HG02981 (cell line): ENCODE measurements around the gene ARID2.

ENCODE experiments used
- ATAC-seq: cut with Tn5 transposase; IDR thresholded peaks from one replicate; pipeline ENCODE4 v1.9.1; 2021; ENCODE audit warnings: mild to moderate bottlenecking, moderate library complexity; ENCODE audit not compliant: unreplicated experiment

The ARID2 gene

DNA sequence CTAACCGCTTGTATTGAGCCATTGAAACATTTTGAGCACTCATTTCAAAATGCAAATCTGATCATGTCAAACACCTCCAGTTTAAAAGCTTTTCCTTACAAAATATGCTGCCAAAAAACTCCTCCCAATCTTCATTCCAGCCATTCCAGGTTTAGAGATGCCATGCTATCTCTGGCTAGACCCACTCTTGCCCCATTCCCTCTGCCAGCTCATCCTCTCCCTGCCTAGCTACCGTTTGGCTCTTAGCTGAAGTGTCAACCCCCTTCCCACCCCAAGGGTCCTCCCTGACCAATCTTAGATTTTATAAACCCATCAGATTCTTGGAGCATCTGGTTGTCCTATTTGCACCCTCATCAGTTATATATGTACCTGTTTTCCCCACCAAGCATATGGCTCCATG lies 185.9 kb downstream of the ARID2 start:
- no peak for ATAC-seq

DNA sequence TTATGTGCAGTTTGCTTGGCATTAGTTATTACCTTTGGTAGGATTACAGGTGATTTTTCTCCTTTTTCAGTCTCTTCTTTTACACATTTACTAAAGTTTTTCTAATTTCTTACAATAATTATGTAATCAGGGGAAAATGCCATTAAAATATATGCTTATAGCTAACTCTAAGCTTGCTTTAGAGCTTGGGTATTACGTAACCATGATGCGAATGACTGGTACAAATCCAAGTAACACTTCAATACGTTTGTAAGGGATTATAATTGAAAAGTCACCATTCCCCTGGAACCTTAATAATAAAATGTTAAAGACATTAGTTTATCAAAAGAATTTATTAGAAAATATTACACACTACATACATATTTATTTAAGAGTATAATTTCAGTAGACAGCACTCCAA lies 189.3 kb downstream of the ARID2 start:
- no peak for ATAC-seq

- no peak for ATAC-seq
Observed at GRCh38 chr12:45928309-45928708, 198.8 kb downstream of the ARID2 start.

- ATAC-seq: no peak
Observed at GRCh38 chr12:45930369-45930768, 200.9 kb downstream of the ARID2 start.

DNA sequence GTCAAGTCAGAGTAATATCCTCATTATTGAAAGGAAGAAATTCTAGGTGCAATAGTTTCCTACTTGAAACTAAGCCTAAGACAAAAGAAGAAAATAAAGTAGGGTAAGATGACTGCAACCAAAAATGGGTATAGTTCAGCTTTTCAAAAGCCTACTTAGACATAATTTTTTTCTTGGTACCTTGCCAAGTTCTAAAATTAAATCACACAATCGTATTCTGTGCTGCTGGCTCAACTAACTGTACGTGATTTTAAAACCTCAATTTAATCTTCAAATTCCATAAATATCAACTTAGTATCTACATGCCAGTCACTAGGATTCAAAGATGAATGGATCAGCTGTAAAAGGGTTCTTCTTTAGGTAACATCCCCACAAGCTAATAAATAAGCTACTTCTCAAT lies 204.0 kb downstream of the ARID2 start:
- no peak for ATAC-seq

GRCh38 chr12:45934956-45935355 lies 205.4 kb downstream of the ARID2 start:
- no peak for ATAC-seq

DNA sequence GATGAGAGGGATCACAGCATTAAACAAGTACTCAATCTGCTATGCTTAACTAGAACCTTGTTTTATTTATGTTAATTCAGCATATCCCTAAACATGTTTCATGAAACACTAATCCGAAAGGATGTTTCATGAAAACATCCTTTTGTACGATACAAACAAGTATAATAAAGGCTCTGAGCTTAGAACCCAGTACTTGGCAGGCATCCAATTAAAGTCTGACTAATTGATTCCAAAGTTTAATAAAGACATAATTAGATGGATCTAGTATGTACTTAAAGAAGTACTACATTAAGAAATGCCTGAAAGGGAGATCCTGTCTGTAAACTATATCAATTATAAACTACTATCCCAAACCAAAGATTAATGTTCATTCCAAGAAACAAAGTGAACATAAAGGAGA lies 209.1 kb downstream of the ARID2 start:
- no peak for ATAC-seq

DNA sequence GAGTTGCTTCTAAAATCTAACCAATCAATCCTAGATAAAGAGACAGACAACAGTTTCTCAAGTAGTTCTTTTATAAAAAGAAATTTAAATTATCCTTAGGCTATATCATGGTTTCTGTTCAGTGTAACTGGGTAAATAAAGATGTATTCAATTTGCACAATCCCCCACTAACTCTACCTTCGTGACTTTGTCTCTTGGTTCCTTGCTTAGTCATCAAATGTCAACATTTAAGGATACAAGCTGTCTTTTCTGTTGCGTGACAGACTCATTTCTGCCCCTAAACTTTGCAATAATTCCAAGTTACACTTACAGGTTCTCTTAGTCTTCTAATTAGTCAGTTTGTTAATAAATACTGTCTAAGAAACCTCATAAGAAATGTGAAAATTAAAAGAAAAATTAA lies 210.3 kb downstream of the ARID2 start:
- no peak for ATAC-seq

GRCh38 chr12:45944771-45945170 lies 215.3 kb downstream of the ARID2 start:
- ATAC-seq: no peak

GRCh38 chr12:45946435-45946834 lies 216.9 kb downstream of the ARID2 start:
- ATAC-seq: no peak

GRCh38 chr12:45948546-45948945 lies 219.0 kb downstream of the ARID2 start:
- no peak for ATAC-seq
